ENCODE data around the gene DLGAP4.

The DLGAP4 gene

GRCh38 chr20:36547186-36548005 lies 241.3 kb downstream of the DLGAP4 start:
- H3K27ac ChIP-seq (replicated peaks) = no peak overlapping the region
- no peak for TF ChIP-seq POLR2AphosphoS5 (IDR thresholded peaks at IDR 0.05; ENCODE audit: low read depth)
- no peak for TF ChIP-seq SPI1 (IDR thresholded peaks at IDR 0.05; ENCODE audit: borderline replicate concordance, low read depth)
- TF ChIP-seq, protein P1, sequence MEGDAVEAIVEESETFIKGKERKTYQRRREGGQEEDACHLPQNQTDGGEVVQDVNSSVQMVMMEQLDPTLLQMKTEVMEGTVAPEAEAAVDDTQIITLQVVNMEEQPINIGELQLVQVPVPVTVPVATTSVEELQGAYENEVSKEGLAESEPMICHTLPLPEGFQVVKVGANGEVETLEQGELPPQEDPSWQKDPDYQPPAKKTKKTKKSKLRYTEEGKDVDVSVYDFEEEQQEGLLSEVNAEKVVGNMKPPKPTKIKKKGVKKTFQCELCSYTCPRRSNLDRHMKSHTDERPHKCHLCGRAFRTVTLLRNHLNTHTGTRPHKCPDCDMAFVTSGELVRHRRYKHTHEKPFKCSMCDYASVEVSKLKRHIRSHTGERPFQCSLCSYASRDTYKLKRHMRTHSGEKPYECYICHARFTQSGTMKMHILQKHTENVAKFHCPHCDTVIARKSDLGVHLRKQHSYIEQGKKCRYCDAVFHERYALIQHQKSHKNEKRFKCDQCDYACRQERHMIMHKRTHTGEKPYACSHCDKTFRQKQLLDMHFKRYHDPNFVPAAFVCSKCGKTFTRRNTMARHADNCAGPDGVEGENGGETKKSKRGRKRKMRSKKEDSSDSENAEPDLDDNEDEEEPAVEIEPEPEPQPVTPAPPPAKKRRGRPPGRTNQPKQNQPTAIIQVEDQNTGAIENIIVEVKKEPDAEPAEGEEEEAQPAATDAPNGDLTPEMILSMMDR (IDR thresholded peaks at IDR 0.05; ENCODE audit: insufficient read depth, low read length) = no peak
- no peak for TF ChIP-seq REST (IDR thresholded peaks at IDR 0.05; ENCODE audit: insufficient replicate concordance, low read depth)
- no peak for TF ChIP-seq GABPA (IDR thresholded peaks at IDR 0.05; ENCODE audit: low read depth)
- H3K4me3 ChIP-seq (replicated peaks; ENCODE audit: insufficient read depth, low read length) = no peak overlapping the region
- DNase-seq (ENCODE audit: low read depth in 1 of 2, low spot score in 1 of 2) = no peak
- H3K27me3 ChIP-seq (ENCODE audit: insufficient read depth, poor library complexity, severe bottlenecking) = no peaks in the 10 kb centered on the region

GRCh38 chr20:36548006-36548315 lies 241.8 kb downstream of the DLGAP4 start:
- no peak for DNase-seq (ENCODE audit: low read depth in 1 of 2, low spot score in 1 of 2)

More at GRCh38 chr20:36548006-36548315, 241.8 kb downstream of the DLGAP4 start:
- TF ChIP-seq GABPA (IDR thresholded peaks at IDR 0.05; ENCODE audit: low read depth) = no peak
- no peak for TF ChIP-seq SPI1 (IDR thresholded peaks at IDR 0.05; ENCODE audit: borderline replicate concordance, low read depth)
- TF ChIP-seq, protein P1 (IDR thresholded peaks at IDR 0.05; ENCODE audit: insufficient read depth, low read length) = no peak
- TF ChIP-seq REST (IDR thresholded peaks at IDR 0.05; ENCODE audit: insufficient replicate concordance, low read depth) = no peak
- no peak for TF ChIP-seq POLR2AphosphoS5 (IDR thresholded peaks at IDR 0.05; ENCODE audit: low read depth)
- H3K27me3 ChIP-seq (ENCODE audit: insufficient read depth, poor library complexity, severe bottlenecking) = no peaks in the 10 kb centered on the region
- H3K27ac ChIP-seq (replicated peaks) = no peak overlapping the region
- H3K4me3 ChIP-seq (replicated peaks; ENCODE audit: insufficient read depth, low read length) = no peak overlapping the region
